Mesenchymal stem cell (in vitro differentiated cells and primary cell): ENCODE measurements around the gene ATPAF1.

Experiments
- DNase-seq: peaks from one replicate; pipeline ENCODE4 v3.0.0-alpha.2; 2013
- H2AFZ ChIP-seq: one replicate; pipeline ENCODE4 v1.6.1; 2013; ENCODE audit warnings: low read depth, mild to moderate bottlenecking, control low read depth, inconsistent platforms, low read length, moderate library complexity
- H2AK5ac ChIP-seq: 2 replicates; pipeline ENCODE4 v1.6.1; 2013; ENCODE audit warnings: low read length, moderate library complexity, mild to moderate bottlenecking, inconsistent platforms; ENCODE audit not compliant: severe bottlenecking
- H2BK120ac ChIP-seq: one replicate; pipeline ENCODE4 v1.6.1; 2013; ENCODE audit warnings: low read depth, mild to moderate bottlenecking, inconsistent platforms, low read length, moderate library complexity
- H2BK12ac ChIP-seq, 2 experiments: one replicate each; pipeline ENCODE4 v1.6.1; 2013; ENCODE audit warnings: inconsistent platforms in 2 of 2, low read length in 2 of 2, mild to moderate bottlenecking in 2 of 2, moderate library complexity in 2 of 2, control low read depth in 1 of 2
- H2BK15ac ChIP-seq: one replicate; pipeline ENCODE4 v1.6.1; 2013; ENCODE audit warnings: mild to moderate bottlenecking, low read depth, inconsistent platforms; ENCODE audit not compliant: poor library complexity, severe bottlenecking
- H2BK5ac ChIP-seq: 2 replicates; pipeline ENCODE4 v1.6.1; 2013; ENCODE audit warnings: low read depth, mild to moderate bottlenecking, low read length, control low read depth, inconsistent platforms; ENCODE audit not compliant: poor library complexity, severe bottlenecking
- H3K14ac ChIP-seq, 2 experiments: one replicate each; pipeline ENCODE4 v1.6.1; 2013; ENCODE audit warnings: inconsistent platforms in 2 of 2, low read length in 2 of 2, control low read depth in 1 of 2, mild to moderate bottlenecking in 1 of 2, moderate library complexity in 1 of 2
- H3K18ac ChIP-seq, 2 experiments: one replicate each; pipeline ENCODE4 v1.6.1; 2013; ENCODE audit warnings: inconsistent platforms in 2 of 2, low read length in 2 of 2, control low read depth in 1 of 2, low read depth in 1 of 2, mild to moderate bottlenecking in 1 of 2
- H3K23ac ChIP-seq, 2 experiments: one replicate each; pipeline ENCODE4 v1.6.1; 2013; ENCODE audit warnings: inconsistent platforms in 2 of 2, low read length in 2 of 2, mild to moderate bottlenecking in 2 of 2, moderate library complexity in 2 of 2, control low read depth in 1 of 2
- H3K27ac ChIP-seq: 2 replicates; pipeline ENCODE4 v1.5.1; 2013; ENCODE audit warnings: mild to moderate bottlenecking, moderate library complexity, low read length, control low read depth, inconsistent platforms; ENCODE audit not compliant: poor library complexity, severe bottlenecking
- H3K27me3 ChIP-seq, 2 experiments: 2 replicates each; pipeline versions ENCODE4 v1.6.1 to v1.7.0; 2013; ENCODE audit warnings: low read length in 2 of 2, mild to moderate bottlenecking in 2 of 2, moderate library complexity in 2 of 2, control low read depth in 1 of 2, inconsistent platforms in 1 of 2; ENCODE audit not compliant: control insufficient read depth in 1 of 2, insufficient read depth in 1 of 2
- H3K36me3 ChIP-seq, 2 experiments: 2 replicates each; pipeline versions ENCODE4 v1.6.1 to v1.7.0; 2013; ENCODE audit warnings: low read length in 2 of 2, control low read depth in 1 of 2, inconsistent platforms in 1 of 2, low read depth in 1 of 2, mild to moderate bottlenecking in 1 of 2; ENCODE audit not compliant: insufficient read depth in 2 of 2, control insufficient read depth in 1 of 2
- H3K4ac ChIP-seq, 2 experiments: one replicate each; pipeline ENCODE4 v1.6.1; 2013; ENCODE audit warnings: inconsistent platforms in 2 of 2, low read length in 2 of 2, mild to moderate bottlenecking in 2 of 2, moderate library complexity in 2 of 2, control low read depth in 1 of 2, low read depth in 1 of 2
- H3K4me1 ChIP-seq: 2 replicates; pipeline ENCODE4 v1.6.1; 2013; ENCODE audit warnings: low read depth, low read length, control low read depth; ENCODE audit not compliant: control insufficient read depth, insufficient read depth
- H3K4me2 ChIP-seq: 2 replicates; pipeline ENCODE4 v1.6.1; 2013; ENCODE audit warnings: low read length, mild to moderate bottlenecking, inconsistent platforms; ENCODE audit not compliant: poor library complexity, severe bottlenecking
- H3K4me3 ChIP-seq, 2 experiments: 2 replicates each; pipeline versions ENCODE4 v1.5.1 to v1.7.0; 2013; ENCODE audit warnings: low read length in 2 of 2, mild to moderate bottlenecking in 2 of 2, control low read depth in 1 of 2, low read depth in 1 of 2; ENCODE audit not compliant: insufficient read depth in 1 of 2
- H3K79me1 ChIP-seq: replicated peaks from 2 replicates; pipeline ENCODE4 v1.6.1; 2013; ENCODE audit warnings: mild to moderate bottlenecking, control low read depth, low read length, inconsistent platforms; ENCODE audit not compliant: poor library complexity, severe bottlenecking
- H3K9ac ChIP-seq: 2 replicates; pipeline ENCODE4 v1.7.0; 2013; ENCODE audit warnings: mild to moderate bottlenecking, low read length, moderate library complexity
- H3K9me3 ChIP-seq: 2 replicates; pipeline ENCODE4 v1.7.0; 2013; ENCODE audit warnings: mild to moderate bottlenecking, low read length; ENCODE audit not compliant: control insufficient read depth
- H4K8ac ChIP-seq: one replicate; pipeline ENCODE4 v1.6.1; 2013; ENCODE audit warnings: inconsistent platforms, mild to moderate bottlenecking, low read length, moderate library complexity
- H4K91ac ChIP-seq: one replicate; pipeline ENCODE4 v1.6.1; 2013; ENCODE audit warnings: mild to moderate bottlenecking, low read length, inconsistent platforms
- WGBS: methylation state at CpG from one replicate; pipeline ENCODE4 v1.1.7; 2013; ENCODE audit warnings: mixed read lengths; 5-methylcytosine and 5-hydroxymethylcytosine counted together

Gene ATPAF1

DNA sequence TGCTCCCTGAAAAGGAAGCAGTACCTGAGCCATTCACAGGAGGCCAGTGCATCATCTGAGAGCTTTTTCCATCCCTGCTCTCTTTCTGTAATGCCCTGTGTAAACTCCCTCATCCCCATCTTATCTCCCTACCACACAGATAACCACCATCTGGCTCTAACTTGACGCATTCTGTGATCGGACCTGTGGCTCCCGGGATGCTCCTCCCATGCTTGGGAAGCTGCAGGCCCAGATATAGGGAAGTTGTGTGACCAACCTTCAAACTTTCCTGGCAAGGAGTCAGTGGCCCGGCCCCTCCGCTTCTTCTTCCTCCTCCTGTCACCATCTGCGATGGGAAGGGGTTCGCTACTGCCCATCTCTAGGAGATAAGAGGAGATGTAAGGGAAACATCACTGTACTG lies 85.2 kb downstream of the ATPAF1 start:
- no peak overlapping the region for H3K23ac ChIP-seq
- H2BK5ac ChIP-seq, result no peak overlapping the region
- no peak for DNase-seq
- H3K9ac ChIP-seq, result no peak overlapping the region
- H4K91ac ChIP-seq, result no peak overlapping the region
- no peaks in the 10 kb centered on the region for H3K9me3 ChIP-seq
- 90% methylated on average over 7 of the region's 7 CpGs for WGBS
- H2BK15ac ChIP-seq, result no peak overlapping the region
- no peak overlapping the region for H2AK5ac ChIP-seq
- H3K14ac ChIP-seq, result no peak overlapping the region
- H3K18ac ChIP-seq, result no peak overlapping the region
- H2BK12ac ChIP-seq, result no peak overlapping the region
- H3K4me3 ChIP-seq, result no peak overlapping the region
- no peak overlapping the region for H4K8ac ChIP-seq
- peaks cover 5% of the 10 kb centered on the region for H3K79me1 ChIP-seq
- H3K4me1 ChIP-seq, result no peaks in the 10 kb centered on the region
- no peak overlapping the region for H3K27ac ChIP-seq
- H3K27me3 ChIP-seq, result no peaks in the 10 kb centered on the region
- no peak overlapping the region for H3K4me2 ChIP-seq
- H2BK120ac ChIP-seq, result no peak overlapping the region
- H2AFZ ChIP-seq, result no peak overlapping the region
- H3K36me3 ChIP-seq, result peaks cover 54 to 80% of the 10 kb centered on the region in 2 experiments
- no peak overlapping the region for H3K4ac ChIP-seq
